OCI-LY7 (cell line): ENCODE results near the gene HYOU1. TPM values are rescaled to one million over a fixed set of nuclear protein-coding genes. Genes with fewer than 3 reads are reported as not detected.

ENCODE experiments used
- BruUV-seq: library from RNA; stranded (reverse); fragments of 400-500 nt; replicated peaks from 2 replicates; lab custom pipeline; 2021; lab: Mats Ljungman, UMichigan
- CTCF ChIA-PET: fragments of 300-600 bp; sonication (Branson Sonifier 250); formaldehyde crosslinking; loops from one replicate; lab custom pipeline; 2022; ENCODE audit warnings: antibody characterized with exemption; ENCODE audit not compliant: unreplicated experiment; lab: Charles Lee
- POLR2A ChIA-PET: fragments of 300-600 bp; sonication (Branson Sonifier 250); formaldehyde crosslinking; loops from one replicate; lab custom pipeline; 2022; ENCODE audit warnings: antibody characterized with exemption; lab: Charles Lee
- DNase-seq: peaks from one replicate; pipeline ENCODE4 v3.0.0-alpha.2; 2015; ENCODE audit warnings: low spot score
- H2AFZ ChIP-seq: fragments of 200-600 bp; sonication (generic), shearing (Covaris generic); 2 replicates; pipeline ENCODE4 v1.6.1; 2014; ENCODE audit warnings: mild to moderate bottlenecking, antibody characterized with exemption, low read length, moderate library complexity
- H3K27ac ChIP-seq: fragments of 200-600 bp; sonication (generic); 2 replicates; pipeline ENCODE4 v1.5.1; 2014; ENCODE audit warnings: mixed run types, low read depth, mild to moderate bottlenecking, moderate library complexity, low read length, inconsistent platforms; ENCODE audit not compliant: poor library complexity, severe bottlenecking
- H3K36me3 ChIP-seq: fragments of 200-600 bp; sonication (generic); 2 replicates; pipeline ENCODE4 v1.6.1; 2014; ENCODE audit warnings: mild to moderate bottlenecking, antibody characterized with exemption, low read length, moderate library complexity, mixed read lengths; ENCODE audit not compliant: insufficient read depth
- H3K4me1 ChIP-seq: fragments of 200-600 bp; sonication (generic); 2 replicates; pipeline ENCODE4 v1.5.1; 2014; ENCODE audit warnings: mild to moderate bottlenecking, low read length; ENCODE audit not compliant: insufficient read depth, poor library complexity, severe bottlenecking
- H3K4me2 ChIP-seq: fragments of 200-600 bp; sonication (generic); 2 replicates; pipeline ENCODE4 v1.6.1; 2014; ENCODE audit warnings: mild to moderate bottlenecking, low read length
- H3K4me3 ChIP-seq: fragments of 200-600 bp; sonication (generic); 2 replicates; pipeline ENCODE4 v1.5.1; 2014; ENCODE audit warnings: mild to moderate bottlenecking, low read depth, low read length; ENCODE audit not compliant: poor library complexity, severe bottlenecking
- H3K79me2 ChIP-seq: fragments of 200-600 bp; sonication (generic); 2 replicates; pipeline ENCODE4 v1.6.1; 2016; ENCODE audit warnings: low read depth, mild to moderate bottlenecking, low read length, moderate library complexity, mixed read lengths; ENCODE audit not compliant: insufficient read depth
- H3K9me2 ChIP-seq: fragments of 200-600 bp; sonication (generic); 2 replicates; pipeline ENCODE4 v1.6.1; 2016; ENCODE audit warnings: mild to moderate bottlenecking, low read length, mixed read lengths; ENCODE audit not compliant: insufficient read depth
- H3K9me3 ChIP-seq: fragments of 200-600 bp; sonication (generic); 2 replicates; pipeline ENCODE4 v1.6.1; 2014; ENCODE audit warnings: mild to moderate bottlenecking, mixed run types, low read length, mixed read lengths
- H4K20me1 ChIP-seq: fragments of 200-600 bp; sonication (generic); 2 replicates; pipeline ENCODE4 v1.6.1; 2014; ENCODE audit warnings: mild to moderate bottlenecking, antibody characterized with exemption, low read length, moderate library complexity, mixed read lengths; ENCODE audit not compliant: insufficient read depth
- EZH2phosphoT487 ChIP-seq: fragments of 200-600 bp; sonication (generic); IDR thresholded peaks from 2 replicates; pipeline ENCODE4 v1.6.1; 2018; ENCODE audit warnings: low read depth, borderline replicate concordance, mild to moderate bottlenecking, mixed run types, antibody characterized with exemption, low read length, moderate library complexity, mixed read lengths
- intact Hi-C: fragments of 100-400 bp; cut with micrococcal nuclease; formaldehyde crosslinking; loops from one replicate; pipeline ENCODE4 v1.10.0; 2022; ENCODE audit not compliant: unreplicated experiment
- total RNA-seq, 2 experiments: library from RNA; depleted of rRNA in 1 of 2; stranded (reverse); fragments of >200 nt in 1 of 2; shearing (Covaris generic) in 1 of 2; gene quantifications; 2 replicates each; pipeline ENCODE4 v1.2.3, GENCODE V29; 2014 to 2022
- TF ChIP-seq, protein P1 (sequence below): fragments of 200-600 bp; sonication (generic); conservative IDR thresholded peaks from 2 replicates; pipeline ENCODE4 v1.5.1; 2014; ENCODE audit warnings: mild to moderate bottlenecking, antibody characterized with exemption, low read length, moderate library complexity, mixed read lengths

Gene HYOU1
- total RNA-seq, 2 experiments from 2014 or later, result 86.6 to 117 TPM

GRCh38 chr11:119056421-119056999 lies 495 bp downstream of the HYOU1 start:
- H3K9me2 ChIP-seq, result no peaks in the 10 kb centered on the region
- peaks cover 43% of the 10 kb centered on the region for H3K36me3 ChIP-seq
- TF ChIP-seq, protein P1, sequence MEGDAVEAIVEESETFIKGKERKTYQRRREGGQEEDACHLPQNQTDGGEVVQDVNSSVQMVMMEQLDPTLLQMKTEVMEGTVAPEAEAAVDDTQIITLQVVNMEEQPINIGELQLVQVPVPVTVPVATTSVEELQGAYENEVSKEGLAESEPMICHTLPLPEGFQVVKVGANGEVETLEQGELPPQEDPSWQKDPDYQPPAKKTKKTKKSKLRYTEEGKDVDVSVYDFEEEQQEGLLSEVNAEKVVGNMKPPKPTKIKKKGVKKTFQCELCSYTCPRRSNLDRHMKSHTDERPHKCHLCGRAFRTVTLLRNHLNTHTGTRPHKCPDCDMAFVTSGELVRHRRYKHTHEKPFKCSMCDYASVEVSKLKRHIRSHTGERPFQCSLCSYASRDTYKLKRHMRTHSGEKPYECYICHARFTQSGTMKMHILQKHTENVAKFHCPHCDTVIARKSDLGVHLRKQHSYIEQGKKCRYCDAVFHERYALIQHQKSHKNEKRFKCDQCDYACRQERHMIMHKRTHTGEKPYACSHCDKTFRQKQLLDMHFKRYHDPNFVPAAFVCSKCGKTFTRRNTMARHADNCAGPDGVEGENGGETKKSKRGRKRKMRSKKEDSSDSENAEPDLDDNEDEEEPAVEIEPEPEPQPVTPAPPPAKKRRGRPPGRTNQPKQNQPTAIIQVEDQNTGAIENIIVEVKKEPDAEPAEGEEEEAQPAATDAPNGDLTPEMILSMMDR, result no peak; the same call in 1 of the 2 replicates
- no peak for TF ChIP-seq EZH2phosphoT487
- POLR2A ChIA-PET, result interaction anchor here (0.6 to 2.0 kb wide), 11 partner anchors 11 to 59 kb away, joined by 3 to 7 read pairs (median 4); partner anchors contain the start of genes CENATAC and VPS11
- H3K4me2 ChIP-seq, result peak overlapping the region; percentile 84
- BruUV-seq, result no TSS peak
- CTCF ChIA-PET, result interaction anchor here (0.6 to 1.0 kb wide), 3 partner anchors 98 to 317 kb away, joined by 3 to 5 read pairs (median 4); no protein-coding TSS in a partner anchor
- peak; percentile 61 for DNase-seq
- no peaks in the 10 kb centered on the region for H3K9me3 ChIP-seq
- H3K4me1 ChIP-seq, result peaks cover 13% of the 10 kb centered on the region
- peak overlapping the region; percentile 65 for H3K27ac ChIP-seq
- intact Hi-C loops, result loop anchor here (2.0 kb wide), 2 partner anchors 46 to 140 kb away; no protein-coding TSS in a partner anchor
- no peaks in the 10 kb centered on the region for H4K20me1 ChIP-seq
- H3K4me3 ChIP-seq, result peak overlapping the region; percentile 82
- H2AFZ ChIP-seq, result peak overlapping the region; percentile 77; the same call in 1 of the 2 replicates
- peaks cover 22% of the 10 kb centered on the region for H3K79me2 ChIP-seq

DNA sequence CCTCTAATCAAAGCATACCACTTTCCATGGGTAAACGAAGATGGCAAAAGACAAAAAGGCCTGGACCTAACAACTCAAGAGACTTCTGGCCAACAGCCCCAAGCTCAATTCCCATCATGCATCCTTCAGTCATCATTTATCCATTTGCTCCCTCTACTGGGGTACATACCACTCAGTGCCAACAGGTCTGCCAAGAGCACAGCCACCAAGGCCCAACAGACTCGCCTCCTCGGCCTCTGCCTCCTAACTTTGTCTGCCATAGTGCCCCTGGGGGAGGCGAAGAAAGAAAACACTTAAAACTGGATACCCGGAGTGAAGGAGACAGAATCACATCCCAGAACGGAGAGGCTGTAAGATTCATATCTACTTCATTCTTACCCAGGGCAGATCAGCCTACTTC lies 1.1 kb downstream of the HYOU1 start:
- Histone ChIP-seq H3K79me2 (peaks cover 22% of the 10 kb centered on the region), H3K4me3 (peak overlapping the region; percentile 82), H3K27ac (peak overlapping the region; percentile 65), H3K9me2 (no peaks in the 10 kb centered on the region), H2AFZ (no peak overlapping the region; the same call in 1 of the 2 replicates), H3K36me3 (peaks cover 49% of the 10 kb centered on the region), H3K9me3 (no peaks in the 10 kb centered on the region), H3K4me1 (peaks cover 13% of the 10 kb centered on the region), H3K4me2 (peak overlapping the region; percentile 84), H4K20me1 (no peaks in the 10 kb centered on the region)
- peak; percentile 59 for DNase-seq
- POLR2A ChIA-PET, result interaction anchor here (0.6 to 2.0 kb wide), 10 partner anchors 12 to 58 kb away, joined by 3 to 7 read pairs (median 4); partner anchors contain the start of genes CENATAC and VPS11
- CTCF ChIA-PET, result interaction anchor here (0.6 to 0.9 kb wide), 2 partner anchors 31 to 62 kb away, joined by 3 read pairs; no protein-coding TSS in a partner anchor
- intact Hi-C loops, result loop anchor here (2.0 kb wide), 2 partner anchors 47 to 141 kb away; no protein-coding TSS in a partner anchor
- TF ChIP-seq EZH2phosphoT487, result no peak
- TF ChIP-seq, protein P1, result peak; percentile 65
- BruUV-seq, result no TSS peak

DNA sequence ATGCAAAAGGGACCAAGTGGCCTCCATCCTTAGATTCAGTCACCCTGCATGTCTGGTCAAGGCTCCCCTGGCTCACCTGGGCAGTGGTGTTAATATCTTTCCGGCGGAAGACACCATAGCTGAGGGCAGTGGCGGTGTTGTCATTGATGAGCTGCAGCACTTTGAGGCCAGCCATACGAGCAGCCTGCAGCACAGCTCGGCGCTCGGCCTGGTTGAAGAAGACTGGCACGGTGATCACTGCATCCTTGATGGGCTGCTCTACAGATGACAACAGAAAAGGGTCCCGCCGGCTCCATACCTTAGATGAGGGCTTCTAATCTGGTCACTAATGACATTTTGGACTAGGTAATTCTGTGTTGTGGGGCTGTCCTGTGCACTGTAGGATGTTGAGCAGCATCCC lies 2.6 kb downstream of the HYOU1 start:
- no peak for DNase-seq
- TF ChIP-seq, protein P1, result no peak
- TF ChIP-seq EZH2phosphoT487, result no peak
- Histone ChIP-seq H2AFZ (no peak overlapping the region), H3K4me2 (no peak overlapping the region), H3K4me3 (no peak overlapping the region), H3K9me3 (no peaks in the 10 kb centered on the region), H3K27ac (no peak overlapping the region), H3K79me2 (peaks cover 22% of the 10 kb centered on the region), H3K4me1 (peaks cover 13% of the 10 kb centered on the region), H3K36me3 (peaks cover 64% of the 10 kb centered on the region), H3K9me2 (no peaks in the 10 kb centered on the region), H4K20me1 (no peaks in the 10 kb centered on the region)
- BruUV-seq, result no TSS peak
- ChIA-PET POLR2A (interaction anchor here (0.7 kb wide), 1 partner anchor 313 kb away, joined by 3 read pairs; no protein-coding TSS in a partner anchor), CTCF (interaction anchor here (0.6 kb wide), 1 partner anchor 1727 kb away, joined by 3 read pairs; the partner anchor contains the start of gene CEP164)
- intact Hi-C loops, result no loop called here
